ENCODE measurements around the gene MVB12B.
"Not testable (repeated sequence)": the region's sequence is repeated elsewhere in the genome, so short reads cannot be mapped to it uniquely, and the experiment has no call there.

MVB12B gene

GRCh38 chr9:126326228-126327005 is at the start of gene MVB12B:
MVB12B (plus strand) TSS chr9:126326829; CDS start chr9:126326930, 101 bp downstream.
- DNase-seq (ENCODE audit: low read depth in 2 of 2), result peak in 1 of 2 donors; percentile 37

- no peak for DNase-seq (ENCODE audit: low read depth in 2 of 2)
Observed at GRCh38 chr9:126283799-126284465, 42.7 kb upstream of the MVB12B start.

- not testable (repeated sequence) for DNase-seq (ENCODE audit: low read depth in 2 of 2)
Observed at GRCh38 chr9:126285652-126286051, 41.0 kb upstream of the MVB12B start.

- DNase-seq (ENCODE audit: low read depth in 2 of 2), result no peak
Observed at GRCh38 chr9:126287166-126287866, 39.3 kb upstream of the MVB12B start.

- DNase-seq (ENCODE audit: low read depth in 2 of 2), result no peak
Observed at GRCh38 chr9:126290871-126291270, 35.8 kb upstream of the MVB12B start.

- no peak for DNase-seq (ENCODE audit: low read depth in 2 of 2)
Observed at GRCh38 chr9:126291925-126292324, 34.7 kb upstream of the MVB12B start.

GRCh38 chr9:126292736-126293521 is 33.7 kb upstream of the MVB12B start:
- DNase-seq (ENCODE audit: low read depth in 2 of 2), result no peak

- DNase-seq (ENCODE audit: low read depth in 2 of 2), result no peak
Observed at GRCh38 chr9:126293522-126293889, 33.1 kb upstream of the MVB12B start.

GRCh38 chr9:126294331-126295081 is 32.1 kb upstream of the MVB12B start:
- DNase-seq (ENCODE audit: low read depth in 2 of 2), result no peak

- DNase-seq (ENCODE audit: low read depth in 2 of 2), result no peak
Observed at GRCh38 chr9:126295082-126295477, 31.5 kb upstream of the MVB12B start.

GRCh38 chr9:126295516-126295915 is 31.1 kb upstream of the MVB12B start:
- DNase-seq (ENCODE audit: low read depth in 2 of 2), result no peak

GRCh38 chr9:126295936-126296600 is 30.6 kb upstream of the MVB12B start:
- DNase-seq (ENCODE audit: low read depth in 2 of 2), result no peak

GRCh38 chr9:126296687-126297086 is 29.9 kb upstream of the MVB12B start:
- DNase-seq (ENCODE audit: low read depth in 2 of 2), result no peak

- DNase-seq (ENCODE audit: low read depth in 2 of 2), result no peak
Observed at GRCh38 chr9:126297661-126298060, 29.0 kb upstream of the MVB12B start.

- DNase-seq (ENCODE audit: low read depth in 2 of 2), result no peak
Observed at GRCh38 chr9:126298063-126298801, 28.4 kb upstream of the MVB12B start.

- DNase-seq (ENCODE audit: low read depth in 2 of 2), result no peak
Observed at GRCh38 chr9:126299706-126300276, 26.8 kb upstream of the MVB12B start.

- DNase-seq (ENCODE audit: low read depth in 2 of 2), result no peak
Observed at GRCh38 chr9:126301196-126301595, 25.4 kb upstream of the MVB12B start.

GRCh38 chr9:126301985-126302603 is 24.5 kb upstream of the MVB12B start:
- DNase-seq (ENCODE audit: low read depth in 2 of 2), result no peak

GRCh38 chr9:126302730-126303129 is 23.9 kb upstream of the MVB12B start:
- no peak for DNase-seq (ENCODE audit: low read depth in 2 of 2)
